ENCODE data around the gene ZNF135. TPM values are rescaled to one million over a fixed set of nuclear protein-coding genes. Genes with fewer than 3 reads are reported as not detected.

ZNF135 gene
- total and polyA plus RNA-seq, 10 of the 15 experiments (the other 5 are each of a cell fraction or from before 2014, with no cell fraction given): 0.04 TPM; not detected in 9

DNA sequence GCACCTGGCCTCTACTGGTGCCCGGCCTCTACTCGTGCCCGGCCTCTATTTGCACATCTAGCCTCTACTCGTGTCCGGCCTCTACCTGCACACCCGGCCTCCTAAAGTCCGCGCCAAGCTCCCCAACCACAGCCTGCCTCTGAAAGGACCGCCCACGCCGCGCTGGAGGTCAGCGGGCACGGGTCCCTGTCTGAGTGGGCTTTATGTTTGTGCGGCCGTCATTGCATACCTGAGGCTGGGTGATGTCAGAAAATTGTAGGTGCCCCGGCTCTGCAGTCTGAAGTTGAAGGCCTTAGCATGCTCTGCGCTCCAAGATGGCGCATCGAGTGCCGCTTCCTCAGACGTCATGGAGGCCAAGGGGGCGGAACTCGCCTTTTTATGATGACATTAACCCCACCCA, 1.1 kb downstream of the ZNF135 start:
- Histone ChIP-seq H3K27me3 (replicated peaks in 1 of 2; ENCODE audit: control insufficient read depth in 2 of 2, insufficient read depth in 2 of 2, low read length in 1 of 2) (no peaks in the 10 kb centered on the region), H3K4me1 (ENCODE audit: control insufficient read depth, insufficient read depth, low read length) (no peaks in the 10 kb centered on the region), H3K9ac (ENCODE audit: control insufficient read depth, insufficient read depth, low read length) (no peak overlapping the region), H3K4me2 (ENCODE audit: control insufficient read depth, insufficient read depth) (no peak overlapping the region), H3K4me3 (no peak overlapping the region), H2AFZ (ENCODE audit: control insufficient read depth, low read depth, low read length) (no peak overlapping the region), H3K9me3 (replicated peaks; ENCODE audit: control insufficient read depth, insufficient read depth, low read length) (peaks cover 8% of the 10 kb centered on the region; the same call in 2 of the 3 replicates), H3K36me3 (ENCODE audit: control insufficient read depth in 2 of 2, insufficient read depth in 2 of 2, low read length in 1 of 2) (no peaks in the 10 kb centered on the region), H3K27ac (ENCODE audit: control insufficient read depth, insufficient read depth) (no peak overlapping the region), H3K79me2 (ENCODE audit: control insufficient read depth, insufficient read depth, low read length) (no peaks in the 10 kb centered on the region), H4K20me1 (ENCODE audit: control insufficient read depth, insufficient read depth) (no peaks in the 10 kb centered on the region)
- in situ Hi-C loops (cut with MboI) (no loop called here), intact Hi-C loops (cut with micrococcal nuclease; ENCODE audit: unreplicated experiment) (no loop called here)
- ChIA-PET SMC1A (ENCODE audit: uncharacterized antibody, unreplicated experiment) (no interaction called here), RAD21 (ENCODE audit: unreplicated experiment) (no interaction called here), CTCF (no interaction called here), POLR2A (no interaction called here)
- TF ChIP-seq CBFB (IDR thresholded peaks at IDR 0.05; ENCODE audit: low read depth) (no peak), STAT3 (IDR thresholded peaks at IDR 0.05; ENCODE audit: low read depth, low read length) (no peak), SPI1 (IDR thresholded peaks at IDR 0.05; ENCODE audit: borderline replicate concordance, insufficient read depth, low read depth, low read length) (no peak), EZH2 (IDR thresholded peaks at IDR 0.05; ENCODE audit: borderline replicate concordance, control insufficient read depth, low read depth, low read length) (no peak), JUNB (IDR thresholded peaks at IDR 0.05) (no peak), MEF2B (IDR thresholded peaks at IDR 0.05; ENCODE audit: partially characterized antibody, poor library complexity, severe bottlenecking) (no peak), RBBP5 (conservative IDR thresholded peaks at IDR 0.05) (no peak), BACH1 (IDR thresholded peaks at IDR 0.05; ENCODE audit: borderline replicate concordance) (no peak), POLR2AphosphoS2 (IDR thresholded peaks at IDR 0.05; ENCODE audit: low read depth, low read length) (no peak), SRF (IDR thresholded peaks at IDR 0.05; ENCODE audit: low read depth in 2 of 2, low read length in 2 of 2) (no peak)
- TF ChIP-seq, protein P1, sequence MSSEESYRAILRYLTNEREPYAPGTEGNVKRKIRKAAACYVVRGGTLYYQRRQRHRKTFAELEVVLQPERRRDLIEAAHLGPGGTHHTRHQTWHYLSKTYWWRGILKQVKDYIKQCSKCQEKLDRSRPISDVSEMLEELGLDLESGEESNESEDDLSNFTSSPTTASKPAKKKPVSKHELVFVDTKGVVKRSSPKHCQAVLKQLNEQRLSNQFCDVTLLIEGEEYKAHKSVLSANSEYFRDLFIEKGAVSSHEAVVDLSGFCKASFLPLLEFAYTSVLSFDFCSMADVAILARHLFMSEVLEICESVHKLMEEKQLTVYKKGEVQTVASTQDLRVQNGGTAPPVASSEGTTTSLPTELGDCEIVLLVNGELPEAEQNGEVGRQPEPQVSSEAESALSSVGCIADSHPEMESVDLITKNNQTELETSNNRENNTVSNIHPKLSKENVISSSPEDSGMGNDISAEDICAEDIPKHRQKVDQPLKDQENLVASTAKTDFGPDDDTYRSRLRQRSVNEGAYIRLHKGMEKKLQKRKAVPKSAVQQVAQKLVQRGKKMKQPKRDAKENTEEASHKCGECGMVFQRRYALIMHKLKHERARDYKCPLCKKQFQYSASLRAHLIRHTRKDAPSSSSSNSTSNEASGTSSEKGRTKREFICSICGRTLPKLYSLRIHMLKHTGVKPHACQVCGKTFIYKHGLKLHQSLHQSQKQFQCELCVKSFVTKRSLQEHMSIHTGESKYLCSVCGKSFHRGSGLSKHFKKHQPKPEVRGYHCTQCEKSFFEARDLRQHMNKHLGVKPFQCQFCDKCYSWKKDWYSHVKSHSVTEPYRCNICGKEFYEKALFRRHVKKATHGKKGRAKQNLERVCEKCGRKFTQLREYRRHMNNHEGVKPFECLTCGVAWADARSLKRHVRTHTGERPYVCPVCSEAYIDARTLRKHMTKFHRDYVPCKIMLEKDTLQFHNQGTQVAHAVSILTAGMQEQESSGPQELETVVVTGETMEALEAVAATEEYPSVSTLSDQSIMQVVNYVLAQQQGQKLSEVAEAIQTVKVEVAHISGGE (CRISPR knock-in tag; IDR thresholded peaks at IDR 0.05): no peak
- TF ChIP-seq, protein P2, sequence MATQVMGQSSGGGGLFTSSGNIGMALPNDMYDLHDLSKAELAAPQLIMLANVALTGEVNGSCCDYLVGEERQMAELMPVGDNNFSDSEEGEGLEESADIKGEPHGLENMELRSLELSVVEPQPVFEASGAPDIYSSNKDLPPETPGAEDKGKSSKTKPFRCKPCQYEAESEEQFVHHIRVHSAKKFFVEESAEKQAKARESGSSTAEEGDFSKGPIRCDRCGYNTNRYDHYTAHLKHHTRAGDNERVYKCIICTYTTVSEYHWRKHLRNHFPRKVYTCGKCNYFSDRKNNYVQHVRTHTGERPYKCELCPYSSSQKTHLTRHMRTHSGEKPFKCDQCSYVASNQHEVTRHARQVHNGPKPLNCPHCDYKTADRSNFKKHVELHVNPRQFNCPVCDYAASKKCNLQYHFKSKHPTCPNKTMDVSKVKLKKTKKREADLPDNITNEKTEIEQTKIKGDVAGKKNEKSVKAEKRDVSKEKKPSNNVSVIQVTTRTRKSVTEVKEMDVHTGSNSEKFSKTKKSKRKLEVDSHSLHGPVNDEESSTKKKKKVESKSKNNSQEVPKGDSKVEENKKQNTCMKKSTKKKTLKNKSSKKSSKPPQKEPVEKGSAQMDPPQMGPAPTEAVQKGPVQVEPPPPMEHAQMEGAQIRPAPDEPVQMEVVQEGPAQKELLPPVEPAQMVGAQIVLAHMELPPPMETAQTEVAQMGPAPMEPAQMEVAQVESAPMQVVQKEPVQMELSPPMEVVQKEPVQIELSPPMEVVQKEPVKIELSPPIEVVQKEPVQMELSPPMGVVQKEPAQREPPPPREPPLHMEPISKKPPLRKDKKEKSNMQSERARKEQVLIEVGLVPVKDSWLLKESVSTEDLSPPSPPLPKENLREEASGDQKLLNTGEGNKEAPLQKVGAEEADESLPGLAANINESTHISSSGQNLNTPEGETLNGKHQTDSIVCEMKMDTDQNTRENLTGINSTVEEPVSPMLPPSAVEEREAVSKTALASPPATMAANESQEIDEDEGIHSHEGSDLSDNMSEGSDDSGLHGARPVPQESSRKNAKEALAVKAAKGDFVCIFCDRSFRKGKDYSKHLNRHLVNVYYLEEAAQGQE (IDR thresholded peaks at IDR 0.05; ENCODE audit: low read depth, low read length): no peak
- TF ChIP-seq, protein P3, sequence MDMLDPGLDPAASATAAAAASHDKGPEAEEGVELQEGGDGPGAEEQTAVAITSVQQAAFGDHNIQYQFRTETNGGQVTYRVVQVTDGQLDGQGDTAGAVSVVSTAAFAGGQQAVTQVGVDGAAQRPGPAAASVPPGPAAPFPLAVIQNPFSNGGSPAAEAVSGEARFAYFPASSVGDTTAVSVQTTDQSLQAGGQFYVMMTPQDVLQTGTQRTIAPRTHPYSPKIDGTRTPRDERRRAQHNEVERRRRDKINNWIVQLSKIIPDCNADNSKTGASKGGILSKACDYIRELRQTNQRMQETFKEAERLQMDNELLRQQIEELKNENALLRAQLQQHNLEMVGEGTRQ (IDR thresholded peaks at IDR 0.05; ENCODE audit: borderline replicate concordance, low read depth, low read length): no peak
- WGBS (ENCODE audit: insufficient coverage, insufficient replicate concordance, low lambda C conversion rate, missing lambda C conversion rate): 74% methylated on average over 22 of the region's 24 CpGs
- no peak for DNase-seq (ENCODE audit: low read depth, low spot score)
- no peak for ATAC-seq
- no peak for FAIRE-seq
- no TSS peak for BruUV-seq (replicated peaks)
